Psoas muscle (tissue), 8 donors: ENCODE data around the gene SHISA2. TPM values are rescaled to one million over a fixed set of nuclear protein-coding genes. Genes with fewer than 3 reads are reported as not detected.
A peak's percentile ranks its signal among the peaks of the same experiment; 100 is the strongest.
"Not testable (repeated sequence)": the region's sequence is repeated elsewhere in the genome, so short reads cannot be mapped to it uniquely, and the experiment has no call there.

Experiments used
- ATAC-seq, 4 donors: fragments of 200-7000 bp; cut with Tn5 transposase; one replicate each; pipeline ENCODE4 v1.9.1; 2020; ENCODE audit warnings: moderate library complexity in 3 of 4, mild to moderate bottlenecking in 2 of 4
- DNase-seq, 2 donors: peaks; one replicate each; pipeline ENCODE4 v3.0.0-alpha.2; 2020
- H3K27ac ChIP-seq: fragments of 200-600 bp; one replicate; pipeline ENCODE4 v1.8.0; 2022
- H3K27me3 ChIP-seq, 3 donors: fragments of 200-600 bp in 1 of 3; one replicate each; pipeline versions ENCODE4 v1.6.1 to v1.8.0; 2013 to 2022; ENCODE audit warnings: low read length in 2 of 3, mild to moderate bottlenecking in 2 of 3, moderate library complexity in 1 of 3; ENCODE audit not compliant: insufficient read depth in 3 of 3
- H3K36me3 ChIP-seq, 2 donors: fragments of 200-600 bp in 1 of 2; one replicate each; pipeline versions ENCODE4 v1.6.1 to v1.8.0; 2013 to 2022; ENCODE audit warnings: low read depth in 1 of 2, mild to moderate bottlenecking in 1 of 2, moderate library complexity in 1 of 2; ENCODE audit not compliant: insufficient read depth in 1 of 2
- H3K4me1 ChIP-seq: fragments of 200-600 bp; one replicate; pipeline ENCODE4 v1.8.0; 2022
- H3K4me3 ChIP-seq: fragments of 200-600 bp; one replicate; pipeline ENCODE4 v1.8.0; 2022; ENCODE audit warnings: mild to moderate bottlenecking
- H3K9me3 ChIP-seq: fragments of 200-600 bp; one replicate; pipeline ENCODE4 v1.8.0; 2022
- WGBS, 3 donors: extraction: QIAGEN DNeasy Blood & Tissue Kit; methylation state at CpG; one replicate each; pipeline versions ENCODE4 v1.1.6 to v1.1.7; 2013; 5-methylcytosine and 5-hydroxymethylcytosine counted together
- intact Hi-C, 2 donors: fragments of 100-400 bp; cut with DNase I; formaldehyde crosslinking; loops; one replicate each; pipeline versions ENCODE4 v1.11.0 to v1.14.2; 2022
- long read RNA-seq, 2 donors: library from polyadenylated mRNA; unstranded; transcript quantifications; one replicate each; pipeline ENCODE4 v2.0.0, GENCODE V29; 2021
- polyA plus RNA-seq, 3 donors: library from polyadenylated mRNA; stranded (reverse); fragments of 200-250 nt; gene quantifications; one replicate each; pipeline ENCODE4 v1.2.3, GENCODE V29; 2013
- total RNA-seq, 4 donors: library from RNA; stranded (reverse); fragmentation: NEBNext Ultra II Directional in 2 of 4; extraction: Animal tissue kit (Norgen Biotek cat#: 25700) in 2 of 4; gene quantifications; one replicate each; pipeline versions ENCODE4 v1.2.1 to v1.2.4, GENCODE V29; 2021 to 2023
- TF ChIP-seq, protein P1 (sequence below): fragments of 200-600 bp; IDR thresholded peaks from one replicate; pipeline ENCODE4 v1.8.0; 2022; ENCODE audit warnings: antibody characterized with exemption
- donor health status: healthy with polysubstance abuse.
- donor health status: DM: no; HTN: no; CAD: no; lungs with moderate emphysema.
- donor health status: Bipolar disorder and iron deficiency.
- donor health status: healthy.
- donor health status: DM: yes; HTN: yes; CAD: no.
- donor health status: DM: no; HTN: no; CAD: no.
- donor health status: DM: no; HTN: no; CAD: no.
- donor health status: DM: yes; HTN: yes; CAD: no.

The SHISA2 gene
- total RNA-seq: 1 to 10 TPM; 3.2 to 9.4 (median 5.2) TPM
- 1 to 10 TPM; 1.3 to 9.6 (median 3.2) TPM for polyA plus RNA-seq
- long read RNA-seq, donor 1, transcript SHISA2-201 (2 exons, 2,860 nt): major isoform, 5 of 5 reads
- long read RNA-seq, donor 1, partial matches to known transcripts: 0 of 5 reads
- long read RNA-seq, donor 1, other reads (novel, unspliced or antisense): 0 of 5 reads
- long read RNA-seq, donor 2, transcript SHISA2-201 (2 exons, 2,860 nt): major isoform, 6 of 6 reads
- long read RNA-seq, donor 2, partial matches to known transcripts: 0 of 6 reads
- long read RNA-seq, donor 2, other reads (novel, unspliced or antisense): 0 of 6 reads

DNA sequence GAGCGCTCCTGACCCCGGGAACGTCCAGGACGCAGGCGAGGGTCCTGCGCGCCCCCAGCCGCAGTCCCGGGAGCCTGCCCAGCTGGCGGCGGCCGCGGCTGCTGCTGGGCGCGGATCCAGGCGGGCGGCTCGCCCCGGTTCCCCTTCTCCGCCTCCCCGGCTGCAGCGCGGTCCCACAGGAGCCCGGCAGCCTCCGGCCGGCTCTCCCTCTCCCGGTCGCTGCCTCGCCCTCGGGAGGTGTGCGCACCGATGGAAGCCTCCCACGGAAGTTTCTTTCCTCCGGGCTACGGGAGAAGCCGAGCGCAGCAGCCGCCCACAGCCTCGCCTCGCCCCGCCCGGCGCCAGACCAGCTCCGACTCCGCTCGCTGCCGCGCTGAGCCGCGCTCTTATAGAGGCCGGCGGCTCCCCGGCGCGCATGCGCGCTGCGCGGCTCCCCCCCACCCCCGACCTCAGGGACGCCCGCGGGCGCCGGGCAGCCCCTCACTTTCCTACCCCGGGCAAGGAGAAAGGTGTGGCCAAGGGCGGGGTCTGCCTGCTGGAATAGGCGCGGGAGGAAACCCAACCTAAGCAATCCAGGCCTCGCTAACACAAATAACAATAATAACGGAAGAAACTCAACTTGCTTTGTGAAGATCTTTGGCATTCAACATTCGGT is at the start of gene SHISA2:
SHISA2 (minus strand) TSS at position 360 of the 655 bp plus-strand sequence. CDS start 1,041 bp downstream, outside the sequence.
- peak; percentile 74 to 80 (median 76) for ATAC-seq
- no peaks in the 10 kb centered on the region for H3K9me3 ChIP-seq
- H3K27me3 ChIP-seq: peaks cover 0 to 14% (median 0%) of the 10 kb centered on the region in 3 donors
- H3K36me3 ChIP-seq: no peaks in the 10 kb centered on the region
- 1 to 2% (median 1%) methylated on average over 42 to 71 of the region's 72 CpGs for WGBS, 3 donors
- intact Hi-C loops: loop anchor here in 1 of 2 donors (2.0 to 5.0 kb wide), 2 partner anchors 29 to 79 kb away; no protein-coding TSS in a partner anchor
- DNase-seq: peak; percentile 37 to 64
- H3K4me3 ChIP-seq: peak within 1 kb of the TSS; percentile 73
- H3K4me1 ChIP-seq: peaks cover 6% of the 10 kb centered on the region
- peak within 1 kb of the TSS; percentile 82 for H3K27ac ChIP-seq
- TF ChIP-seq, protein P1, sequence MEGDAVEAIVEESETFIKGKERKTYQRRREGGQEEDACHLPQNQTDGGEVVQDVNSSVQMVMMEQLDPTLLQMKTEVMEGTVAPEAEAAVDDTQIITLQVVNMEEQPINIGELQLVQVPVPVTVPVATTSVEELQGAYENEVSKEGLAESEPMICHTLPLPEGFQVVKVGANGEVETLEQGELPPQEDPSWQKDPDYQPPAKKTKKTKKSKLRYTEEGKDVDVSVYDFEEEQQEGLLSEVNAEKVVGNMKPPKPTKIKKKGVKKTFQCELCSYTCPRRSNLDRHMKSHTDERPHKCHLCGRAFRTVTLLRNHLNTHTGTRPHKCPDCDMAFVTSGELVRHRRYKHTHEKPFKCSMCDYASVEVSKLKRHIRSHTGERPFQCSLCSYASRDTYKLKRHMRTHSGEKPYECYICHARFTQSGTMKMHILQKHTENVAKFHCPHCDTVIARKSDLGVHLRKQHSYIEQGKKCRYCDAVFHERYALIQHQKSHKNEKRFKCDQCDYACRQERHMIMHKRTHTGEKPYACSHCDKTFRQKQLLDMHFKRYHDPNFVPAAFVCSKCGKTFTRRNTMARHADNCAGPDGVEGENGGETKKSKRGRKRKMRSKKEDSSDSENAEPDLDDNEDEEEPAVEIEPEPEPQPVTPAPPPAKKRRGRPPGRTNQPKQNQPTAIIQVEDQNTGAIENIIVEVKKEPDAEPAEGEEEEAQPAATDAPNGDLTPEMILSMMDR: no peak

DNA sequence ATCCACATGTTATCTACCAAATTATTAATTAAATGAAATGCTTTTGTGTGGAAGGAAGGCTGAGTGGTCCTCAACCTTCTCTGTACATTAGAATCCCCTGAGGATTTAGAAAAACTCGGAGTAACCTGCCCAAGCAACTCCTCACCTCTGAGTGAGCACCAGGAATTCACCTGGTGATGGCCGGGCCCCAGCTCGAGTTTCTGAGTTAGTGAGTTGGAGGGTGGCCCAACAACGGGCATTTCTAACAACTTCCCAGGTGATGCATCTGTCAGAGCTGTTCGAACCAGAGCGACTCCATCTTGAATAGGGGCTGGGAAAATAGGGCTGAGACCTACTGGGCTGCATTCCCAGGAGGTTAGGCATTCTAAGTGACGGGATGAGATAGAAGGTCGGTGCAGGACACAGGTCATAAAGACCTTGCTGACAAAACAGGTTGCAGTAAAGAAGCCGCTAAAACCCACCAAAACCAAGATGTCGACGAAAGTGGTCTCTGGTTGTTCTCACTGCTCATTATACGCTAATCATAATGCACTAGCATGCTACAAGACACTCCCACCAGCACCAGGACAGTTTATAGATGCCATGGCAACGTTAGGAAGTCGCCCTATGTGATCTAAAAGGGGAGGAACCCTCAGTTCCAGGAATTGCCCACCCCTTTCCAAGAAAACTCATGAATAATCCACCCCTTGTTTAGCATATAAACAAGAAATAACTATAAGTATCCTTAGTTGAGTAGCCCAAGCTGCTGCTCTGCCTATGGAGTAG is 44.2 kb upstream of the SHISA2 start:
- Histone ChIP-seq H3K27me3 (no peaks in the 10 kb centered on the region), H3K4me3 (no peak overlapping the region), H3K36me3 (no peaks in the 10 kb centered on the region), H3K4me1 (no peaks in the 10 kb centered on the region), H3K9me3 (no peaks in the 10 kb centered on the region), H3K27ac (no peak overlapping the region)
- DNase-seq (no peak), ATAC-seq (no peak)
- WGBS, 3 donors: 71 to 72% (median 71%) methylated on average over 14 of the region's 14 CpGs
- intact Hi-C loops: no loop called here
- TF ChIP-seq, protein P1: no peak

DNA sequence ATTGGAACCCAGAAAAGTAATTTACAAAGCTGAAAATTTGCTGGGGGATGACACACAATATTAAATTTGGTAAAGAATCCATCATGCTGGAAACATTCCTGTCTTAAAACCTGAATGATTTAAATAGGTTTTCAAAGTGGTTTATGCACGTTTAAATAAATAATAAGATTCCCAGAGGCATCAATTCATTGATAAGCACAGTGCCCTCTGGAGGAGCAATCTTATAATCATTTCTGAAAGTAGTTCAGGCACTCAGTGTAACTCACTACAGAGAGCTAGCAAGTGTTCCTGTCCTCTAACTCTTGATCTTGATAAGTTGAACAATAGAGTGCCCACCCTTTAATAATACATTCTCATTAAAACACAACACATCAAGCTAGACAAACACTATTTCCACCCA is 43.5 kb upstream of the SHISA2 start:
- WGBS, 3 donors: 14 to 51% (median 33%) methylated on average over 1 of the region's 1 CpG
- TF ChIP-seq, protein P1: no peak
- intact Hi-C loops: no loop called here

DNA sequence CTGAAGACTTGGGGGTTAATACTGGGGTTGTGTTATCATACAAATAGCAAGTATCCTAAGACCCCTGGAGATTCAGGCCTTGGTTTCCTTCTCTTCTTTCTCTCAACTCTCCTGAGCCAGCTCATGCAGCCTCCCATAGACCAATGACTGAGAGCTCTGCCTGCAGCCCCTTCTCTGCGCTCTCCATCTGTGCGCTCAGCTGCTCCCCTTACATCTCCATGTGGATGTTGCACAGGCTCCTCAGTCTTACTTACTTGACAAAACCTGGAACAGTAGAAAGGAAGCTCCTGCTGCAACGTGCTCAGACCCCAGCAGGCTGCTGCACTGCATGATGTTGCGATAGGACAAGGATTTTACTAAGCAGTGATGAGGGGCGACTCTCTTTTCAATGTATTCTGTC is 25.0 kb upstream of the SHISA2 start:
- DNase-seq, H3K9me3 ChIP-seq, ATAC-seq, H3K36me3 ChIP-seq, H3K27ac ChIP-seq, H3K4me1 ChIP-seq, H3K4me3 ChIP-seq, H3K27me3 ChIP-seq: not testable (repeated sequence)
- intact Hi-C loops: loop anchor here in 1 of 2 donors (10.0 kb wide), 1 partner anchor 1072 kb away; no protein-coding TSS in a partner anchor
- 79 to 86% (median 80%) methylated on average over 5 of the region's 5 CpGs for WGBS, 3 donors

More for the DNA sequence above, 43.5 kb upstream of the SHISA2 start:
- no peaks in the 10 kb centered on the region for H3K4me1 ChIP-seq
- no peak overlapping the region for H3K27ac ChIP-seq
- H3K4me3 ChIP-seq: no peak overlapping the region
- DNase-seq (no peak), ATAC-seq (no peak)
- peaks cover 3% of the 10 kb centered on the region for H3K9me3 ChIP-seq
- H3K27me3 ChIP-seq: no peaks in the 10 kb centered on the region
- H3K36me3 ChIP-seq: no peaks in the 10 kb centered on the region
